Left lung (tissue), 10 donors: ENCODE measurements around the gene ZNF496. TPM values are rescaled to one million over a fixed set of nuclear protein-coding genes. Genes with fewer than 3 reads are reported as not detected.
A peak's percentile ranks its signal among the peaks of the same experiment; 100 is the strongest.

Experiments used
- ATAC-seq: fragments of 200-7000 bp; cut with Tn5 transposase; one replicate; pipeline ENCODE4 v1.9.1; 2020; ENCODE audit warnings: moderate library complexity
- DNase-seq, 4 donors: peaks; one replicate each; pipeline ENCODE4 v3.0.0-alpha.2; 2013 to 2020
- H3K27ac ChIP-seq, 2 donors: fragments of 200-600 bp; sonication (generic) in 1 of 2; one replicate each; pipeline versions ENCODE4 v1.5.0 to v1.8.0; 2020 to 2021
- H3K27me3 ChIP-seq, 2 donors: fragments of 200-600 bp; sonication (generic) in 1 of 2; one replicate each; pipeline versions ENCODE4 v1.5.0 to v1.8.0; 2020 to 2021
- H3K36me3 ChIP-seq, 2 donors: fragments of 200-600 bp; sonication (generic) in 1 of 2; one replicate each; pipeline versions ENCODE4 v1.5.0 to v1.8.0; 2020 to 2021
- H3K4me1 ChIP-seq, 2 donors: fragments of 200-600 bp; one replicate each; pipeline ENCODE4 v1.8.0; 2021
- H3K4me3 ChIP-seq, 2 donors: fragments of 200-600 bp; sonication (generic) in 1 of 2; one replicate each; pipeline versions ENCODE4 v1.5.0 to v1.8.0; 2020 to 2021; ENCODE audit warnings: mild to moderate bottlenecking in 1 of 2
- H3K9me3 ChIP-seq, 2 donors: fragments of 200-600 bp; sonication (generic) in 1 of 2; one replicate each; pipeline versions ENCODE4 v1.5.0 to v1.8.0; 2020 to 2021
- CTCF ChIP-seq, 2 donors: fragments of 200-600 bp; sonication (generic) in 1 of 2; IDR thresholded peaks; one replicate each; pipeline versions ENCODE4 v1.5.0 to v1.8.0; 2021; ENCODE audit warnings: antibody characterized with exemption in 2 of 2
- intact Hi-C, 2 donors: fragments of 100-400 bp; cut with DNase I; formaldehyde crosslinking; loops; one replicate each; pipeline versions ENCODE4 v1.11.2 to v1.14.2; 2022
- polyA plus RNA-seq, 6 donors: library from polyadenylated mRNA; unstranded; fragments of 120-200 nt; gene quantifications; one replicate each; pipeline ENCODE4 v1.2.1, GENCODE V29; 2013; ENCODE audit not compliant: insufficient read length in 6 of 6
- total RNA-seq, 2 donors: library from RNA; stranded (reverse); fragmentation: NEBNext Ultra II Directional; extraction: Animal tissue kit (Norgen Biotek cat#: 25700); gene quantifications; one replicate each; pipeline ENCODE4 v1.2.1, GENCODE V29; 2021
- donor health status: DM: no; HTN: yes; CAD: no.
- donor health status: DM: no; HTN: no; CAD: no.

ZNF496 gene
- total and polyA plus RNA-seq, 8 donors, result 18.2 to 44.8 (median 36.7) TPM

- Histone ChIP-seq H3K4me3 (peak overlapping the region; percentile 2 to 7), H3K27me3 (peaks cover 0 to 34% of the 10 kb centered on the region in 2 donors), H3K9me3 (no peaks in the 10 kb centered on the region), H3K4me1 (peaks cover 0 to 8% of the 10 kb centered on the region in 2 donors), H3K36me3 (no peaks in the 10 kb centered on the region), H3K27ac (no peak overlapping the region)
- ATAC-seq, result peak; percentile 40
- intact Hi-C loops, result no loop called here
- peak in 1 of 4 donors; percentile 80 for DNase-seq
- no peak for TF ChIP-seq CTCF (IDR thresholded peaks at IDR 0.05)
These were observed 16.0 kb upstream of the ZNF496 start for GRCh38 chr1:247347477-247348222.

- no peak for TF ChIP-seq CTCF (IDR thresholded peaks at IDR 0.05)
- intact Hi-C loops, result no loop called here
- H3K9me3 ChIP-seq, result no peaks in the 10 kb centered on the region
- peaks cover 0 to 34% of the 10 kb centered on the region in 2 donors for H3K27me3 ChIP-seq
- DNase-seq (no peak), ATAC-seq (no peak)
- H3K36me3 ChIP-seq, result no peaks in the 10 kb centered on the region
- no peak overlapping the region for H3K4me3 ChIP-seq
- peaks cover 0 to 8% of the 10 kb centered on the region in 2 donors for H3K4me1 ChIP-seq
- H3K27ac ChIP-seq, result no peak overlapping the region
These were observed 14.2 kb upstream of the ZNF496 start for GRCh38 chr1:247345881-247346280.

GRCh38 chr1:247343801-247344200, 12.1 kb upstream of the ZNF496 start:
- Histone ChIP-seq H3K9me3 (no peaks in the 10 kb centered on the region), H3K27me3 (peaks cover 0 to 19% of the 10 kb centered on the region in 2 donors), H3K4me1 (peaks cover 0 to 8% of the 10 kb centered on the region in 2 donors), H3K27ac (no peak overlapping the region), H3K36me3 (no peaks in the 10 kb centered on the region), H3K4me3 (no peak overlapping the region)
- ATAC-seq, result no peak
- TF ChIP-seq CTCF (IDR thresholded peaks at IDR 0.05), result no peak
- DNase-seq, result no peak
- intact Hi-C loops, result no loop called here

GRCh38 chr1:247338723-247339275, 7.1 kb upstream of the ZNF496 start:
- Histone ChIP-seq H3K9me3 (no peaks in the 10 kb centered on the region), H3K27ac (no peak overlapping the region), H3K4me3 (no peak overlapping the region), H3K27me3 (no peaks in the 10 kb centered on the region), H3K36me3 (no peaks in the 10 kb centered on the region), H3K4me1 (peaks cover 0 to 13% of the 10 kb centered on the region in 2 donors)
- no peak for ATAC-seq
- DNase-seq, result no peak
- intact Hi-C loops, result no loop called here
- no peak for TF ChIP-seq CTCF (IDR thresholded peaks at IDR 0.05)

- H3K36me3 ChIP-seq, result no peaks in the 10 kb centered on the region
- no peak overlapping the region for H3K27ac ChIP-seq
- H3K27me3 ChIP-seq, result no peaks in the 10 kb centered on the region
- no peak for TF ChIP-seq CTCF (IDR thresholded peaks at IDR 0.05)
- H3K9me3 ChIP-seq, result no peaks in the 10 kb centered on the region
- H3K4me3 ChIP-seq, result no peak overlapping the region
- intact Hi-C loops, result no loop called here
- DNase-seq, result no peak
- no peak for ATAC-seq
- H3K4me1 ChIP-seq, result peaks cover 0 to 21% of the 10 kb centered on the region in 2 donors
These were observed 6.3 kb upstream of the ZNF496 start for GRCh38 chr1:247337961-247338360.
